GM18498 (cell line): ENCODE results near the gene FLNB.
A peak's percentile ranks its signal among the peaks of the same experiment; 100 is the strongest.

Experiments
- ATAC-seq: cut with Tn5 transposase; IDR thresholded peaks from one replicate; pipeline ENCODE4 v1.9.1; 2021; ENCODE audit warnings: mild to moderate bottlenecking, moderate library complexity; ENCODE audit not compliant: unreplicated experiment

The FLNB gene

GRCh38 chr3:58028902-58029301 lies 20.7 kb downstream of the FLNB start:
- no peak for ATAC-seq

GRCh38 chr3:58029842-58030584 lies 21.8 kb downstream of the FLNB start:
- ATAC-seq, result no peak

GRCh38 chr3:58032186-58032585 lies 24.0 kb downstream of the FLNB start:
- ATAC-seq, result no peak

GRCh38 chr3:58034738-58035523 lies 26.7 kb downstream of the FLNB start:
- ATAC-seq, result peak; percentile 95

- ATAC-seq, result no peak
Measured at GRCh38 chr3:58035524-58036255, 27.5 kb downstream of the FLNB start.

GRCh38 chr3:58036293-58037032 lies 28.2 kb downstream of the FLNB start:
- no peak for ATAC-seq

- no peak for ATAC-seq
Measured at GRCh38 chr3:58037141-58037910, 29.1 kb downstream of the FLNB start.

GRCh38 chr3:58038675-58039292 lies 30.6 kb downstream of the FLNB start:
- no peak for ATAC-seq

- ATAC-seq, result no peak
Measured at GRCh38 chr3:58039601-58040000, 31.4 kb downstream of the FLNB start.

GRCh38 chr3:58041182-58041825 lies 33.1 kb downstream of the FLNB start:
- no peak for ATAC-seq

GRCh38 chr3:58041826-58042324 lies 33.7 kb downstream of the FLNB start:
- peak; percentile 84 for ATAC-seq

GRCh38 chr3:58042947-58043707 lies 34.9 kb downstream of the FLNB start:
- ATAC-seq, result no peak

- ATAC-seq, result no peak
Measured at GRCh38 chr3:58043933-58044332, 35.7 kb downstream of the FLNB start.

GRCh38 chr3:58044691-58045483 lies 36.7 kb downstream of the FLNB start:
- ATAC-seq, result no peak

GRCh38 chr3:58047826-58048225 lies 39.6 kb downstream of the FLNB start:
- ATAC-seq, result no peak

- ATAC-seq, result no peak
Measured at GRCh38 chr3:58048301-58048700, 40.1 kb downstream of the FLNB start.

- no peak for ATAC-seq
Measured at GRCh38 chr3:58049143-58049785, 41.0 kb downstream of the FLNB start.
